ENCODE data around the gene CRIP2. TPM values are rescaled to one million over a fixed set of nuclear protein-coding genes. Genes with fewer than 3 reads are reported as not detected.

The CRIP2 gene
- total RNA-seq, 4 donors from 2014 or later: 31.4 to 47.1 (median 38.8) TPM

DNA sequence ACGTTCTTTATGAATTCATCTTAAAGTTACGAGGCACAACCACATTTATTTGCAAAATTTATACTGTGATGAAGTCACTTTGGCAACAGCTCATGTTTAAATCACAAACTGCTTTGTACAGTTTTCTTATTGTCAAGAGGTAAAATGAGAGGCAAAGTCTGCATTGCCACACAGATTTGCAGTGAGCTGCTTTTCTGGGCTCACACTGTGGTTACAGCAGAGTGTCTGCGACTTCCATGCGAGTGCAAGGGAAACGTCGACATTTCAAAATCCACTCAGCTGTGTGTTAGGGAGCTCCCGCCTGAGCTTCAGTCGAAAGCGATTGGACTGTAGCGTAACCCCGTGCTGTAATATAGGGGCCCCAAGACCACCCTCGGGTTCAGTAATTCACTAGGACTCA is 42.0 kb upstream of the CRIP2 start:
- intact Hi-C loops (cut with DNase I; ENCODE audit: low total_unique reads) (no loop called here), in situ Hi-C loops (cut with MboI; ENCODE audit: low sequenced_read_pairs in 4 of 4) (no loop called here)
- H3K27me3 ChIP-seq: no peaks in the 10 kb centered on the region
- no peaks in the 10 kb centered on the region for H3K9me3 ChIP-seq
- H3K4me1 ChIP-seq: peaks cover 3 to 12% of the 10 kb centered on the region in 2 donors
- TF ChIP-seq POLR2A (IDR thresholded peaks at IDR 0.05): no peak
- TF ChIP-seq, protein P1, sequence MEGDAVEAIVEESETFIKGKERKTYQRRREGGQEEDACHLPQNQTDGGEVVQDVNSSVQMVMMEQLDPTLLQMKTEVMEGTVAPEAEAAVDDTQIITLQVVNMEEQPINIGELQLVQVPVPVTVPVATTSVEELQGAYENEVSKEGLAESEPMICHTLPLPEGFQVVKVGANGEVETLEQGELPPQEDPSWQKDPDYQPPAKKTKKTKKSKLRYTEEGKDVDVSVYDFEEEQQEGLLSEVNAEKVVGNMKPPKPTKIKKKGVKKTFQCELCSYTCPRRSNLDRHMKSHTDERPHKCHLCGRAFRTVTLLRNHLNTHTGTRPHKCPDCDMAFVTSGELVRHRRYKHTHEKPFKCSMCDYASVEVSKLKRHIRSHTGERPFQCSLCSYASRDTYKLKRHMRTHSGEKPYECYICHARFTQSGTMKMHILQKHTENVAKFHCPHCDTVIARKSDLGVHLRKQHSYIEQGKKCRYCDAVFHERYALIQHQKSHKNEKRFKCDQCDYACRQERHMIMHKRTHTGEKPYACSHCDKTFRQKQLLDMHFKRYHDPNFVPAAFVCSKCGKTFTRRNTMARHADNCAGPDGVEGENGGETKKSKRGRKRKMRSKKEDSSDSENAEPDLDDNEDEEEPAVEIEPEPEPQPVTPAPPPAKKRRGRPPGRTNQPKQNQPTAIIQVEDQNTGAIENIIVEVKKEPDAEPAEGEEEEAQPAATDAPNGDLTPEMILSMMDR (IDR thresholded peaks at IDR 0.05 in 4 of 5, conservative IDR thresholded peaks at IDR 0.05 in 1 of 5): no peak
- H3K36me3 ChIP-seq: no peaks in the 10 kb centered on the region
- DNase-seq (no peak), ATAC-seq (no peak)
- H3K27ac ChIP-seq: no peak overlapping the region
- H3K4me3 ChIP-seq: no peak overlapping the region

DNA sequence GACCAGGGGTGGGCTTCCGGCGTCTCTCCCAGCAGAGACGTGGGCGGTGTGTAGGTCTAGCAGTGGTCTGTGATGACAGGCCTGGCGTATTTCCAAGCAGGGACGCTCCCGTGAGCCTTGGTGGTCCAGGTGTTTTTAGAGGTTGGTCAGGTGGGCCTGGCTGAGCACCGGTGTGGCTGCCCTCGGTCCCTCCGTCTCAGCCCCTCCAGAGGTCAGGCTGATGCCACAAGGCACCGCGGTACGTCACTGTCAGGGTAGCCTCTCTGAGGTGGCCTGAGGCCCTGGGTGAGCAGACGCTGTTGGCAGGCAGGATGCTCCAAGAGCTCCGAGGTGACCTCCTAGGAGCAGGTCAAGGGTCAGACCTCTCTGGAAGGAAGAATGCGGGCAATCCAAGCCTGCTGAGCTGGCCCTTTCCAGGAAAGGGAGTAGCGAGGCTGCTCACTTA is 41.4 kb upstream of the CRIP2 start:
- Histone ChIP-seq H3K4me1 (peaks cover 3 to 12% of the 10 kb centered on the region in 2 donors), H3K27me3 (no peaks in the 10 kb centered on the region), H3K36me3 (no peaks in the 10 kb centered on the region), H3K27ac (no peak overlapping the region), H3K9me3 (no peaks in the 10 kb centered on the region), H3K4me3 (no peak overlapping the region)
- intact Hi-C loops (cut with DNase I; ENCODE audit: low total_unique reads): no loop called here
- ATAC-seq (no peak), DNase-seq (no peak)
- in situ Hi-C loops (cut with MboI; ENCODE audit: low sequenced_read_pairs in 4 of 4): no loop called here
- TF ChIP-seq POLR2A (IDR thresholded peaks at IDR 0.05): no peak
- TF ChIP-seq, protein P1 (IDR thresholded peaks at IDR 0.05 in 4 of 5, conservative IDR thresholded peaks at IDR 0.05 in 1 of 5): no peak

DNA sequence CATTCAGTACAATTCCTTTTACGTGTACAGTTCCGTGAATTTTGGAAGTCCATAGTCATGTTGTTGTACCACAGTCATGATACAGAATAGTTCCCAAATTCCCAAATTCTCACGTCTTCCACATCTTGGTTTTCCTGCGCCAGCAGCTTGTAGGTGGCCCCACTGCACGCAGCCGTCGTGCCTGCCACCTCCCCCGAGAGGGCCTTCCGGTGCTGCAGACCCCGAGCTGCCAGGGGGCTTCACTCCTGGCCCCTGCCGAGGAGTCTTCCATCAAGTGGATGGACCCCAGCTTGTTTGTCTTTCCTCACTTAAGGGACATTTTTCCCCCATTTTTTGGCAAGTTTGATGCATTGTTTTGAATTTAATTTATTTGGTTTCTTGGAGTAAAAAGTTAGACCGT is 38.2 kb upstream of the CRIP2 start:
- ATAC-seq (no peak), DNase-seq (no peak)
- H3K27me3 ChIP-seq: no peaks in the 10 kb centered on the region
- no peaks in the 10 kb centered on the region for H3K36me3 ChIP-seq
- H3K27ac ChIP-seq: no peak overlapping the region
- no peak overlapping the region for H3K4me3 ChIP-seq
- in situ Hi-C loops (cut with MboI; ENCODE audit: low sequenced_read_pairs in 4 of 4) (no loop called here), intact Hi-C loops (cut with DNase I; ENCODE audit: low total_unique reads) (no loop called here)
- H3K9me3 ChIP-seq: no peaks in the 10 kb centered on the region
- no peaks in the 10 kb centered on the region for H3K4me1 ChIP-seq
- no peak for TF ChIP-seq POLR2A (IDR thresholded peaks at IDR 0.05)
- TF ChIP-seq, protein P1 (IDR thresholded peaks at IDR 0.05 in 4 of 5, conservative IDR thresholded peaks at IDR 0.05 in 1 of 5): no peak

DNA sequence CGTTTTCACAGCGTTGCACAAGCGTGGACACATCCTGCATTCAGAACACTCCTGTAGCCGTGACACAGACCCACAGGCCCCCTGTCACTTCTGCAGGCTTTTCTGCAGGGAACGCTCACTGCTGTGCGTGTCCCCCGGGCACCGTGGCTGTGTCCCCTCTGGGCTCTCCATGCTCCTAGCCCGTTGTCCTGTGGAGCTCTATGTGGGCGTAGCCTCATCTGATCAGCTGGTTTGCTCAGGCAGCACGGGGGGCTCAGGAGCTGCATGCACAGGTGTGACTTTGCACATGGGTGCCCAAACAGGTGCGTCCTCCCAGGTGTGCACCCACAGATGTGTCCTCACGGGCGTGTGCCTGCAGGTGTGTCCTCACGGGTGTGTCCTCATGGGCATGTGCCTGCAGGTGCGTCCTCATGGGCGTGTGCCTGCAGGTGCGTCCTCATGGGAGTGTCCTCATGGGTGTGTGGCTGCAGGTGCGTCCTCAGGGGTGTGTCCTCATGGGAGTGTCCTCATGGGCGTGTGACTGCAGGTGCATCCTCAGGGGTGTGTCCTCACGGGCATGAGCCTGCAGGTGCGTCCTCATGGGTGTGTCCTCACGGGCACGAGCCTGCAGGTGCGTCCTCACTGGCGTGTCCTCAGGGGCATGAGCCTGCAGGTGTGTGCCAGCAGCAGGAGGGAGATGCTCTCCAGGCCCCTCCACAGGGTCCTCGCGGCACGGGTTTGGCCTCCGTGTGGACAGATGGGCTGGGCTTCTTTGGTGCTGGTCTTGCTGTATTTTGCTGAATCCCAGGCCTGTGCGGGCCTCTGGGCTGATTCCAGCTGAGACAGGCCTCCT is 37.5 kb upstream of the CRIP2 start:
- no peak overlapping the region for H3K4me3 ChIP-seq
- in situ Hi-C loops (cut with MboI; ENCODE audit: low sequenced_read_pairs in 4 of 4) (no loop called here), intact Hi-C loops (cut with DNase I; ENCODE audit: low total_unique reads) (no loop called here)
- ATAC-seq: no peak
- TF ChIP-seq POLR2A (IDR thresholded peaks at IDR 0.05): no peak
- TF ChIP-seq, protein P1 (IDR thresholded peaks at IDR 0.05 in 4 of 5, conservative IDR thresholded peaks at IDR 0.05 in 1 of 5): no peak
- H3K4me1 ChIP-seq: no peaks in the 10 kb centered on the region
- no peak for DNase-seq
- no peaks in the 10 kb centered on the region for H3K9me3 ChIP-seq
- no peaks in the 10 kb centered on the region for H3K27me3 ChIP-seq
- no peaks in the 10 kb centered on the region for H3K36me3 ChIP-seq
- H3K27ac ChIP-seq: no peak overlapping the region

Measured in gastrocnemius medialis (tissue), 4 donors.